H54 (cell line): ENCODE data around the gene PCIF1.
"Not testable (repeated sequence)": the region's sequence is repeated elsewhere in the genome, so short reads cannot be mapped to it uniquely, and the experiment has no call there.

Source experiments
- DNase-seq: peaks from one replicate; pipeline ENCODE4 v3.0.0; 2011; ENCODE audit warnings: low spot score, mixed read lengths; ENCODE audit not compliant: insufficient read length
- FAIRE-seq: peaks from 3 replicates; lab custom pipeline; 2011; peaks lifted over from hg19 to GRCh38; lab: Jason Lieb, UNC
- POLR2A ChIP-seq: IDR thresholded peaks from 2 replicates; pipeline ENCODE4 v1.6.1; 2011; ENCODE audit warnings: low read depth, mild to moderate bottlenecking, low read length

Gene PCIF1

DNA sequence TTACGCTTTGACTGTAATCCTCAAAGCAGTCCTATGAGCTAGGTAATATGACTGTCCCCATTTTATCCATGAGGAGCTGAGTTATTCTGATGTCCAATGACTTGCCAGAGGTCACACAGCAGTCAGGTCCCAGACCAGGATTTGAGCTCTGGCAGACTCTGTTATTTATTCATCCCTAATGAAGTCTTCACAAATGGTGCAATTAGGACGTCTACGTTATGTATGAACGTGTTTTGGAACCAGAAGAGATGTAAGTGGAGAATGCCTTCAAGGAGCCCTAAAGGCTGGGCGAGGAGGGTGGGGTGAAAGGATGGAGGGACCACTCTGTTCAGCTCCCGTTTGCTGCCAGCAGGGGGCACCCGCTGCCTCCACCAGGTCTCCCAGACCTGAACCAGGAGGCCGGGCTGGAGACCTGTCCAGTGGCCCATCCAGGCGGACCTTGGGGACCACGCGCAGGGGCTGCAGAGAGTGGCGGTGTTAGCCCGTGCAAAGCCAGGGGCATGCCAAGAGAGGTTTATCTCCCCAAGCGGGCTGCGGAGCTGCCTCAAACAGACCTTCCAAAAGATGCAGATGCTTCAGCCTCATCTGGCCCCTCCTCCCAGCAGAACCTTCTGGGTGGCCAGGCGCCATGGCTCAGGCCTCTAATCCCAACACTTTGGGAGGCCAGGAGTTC lies 52.8 kb downstream of the PCIF1 start:
- DNase-seq (peak; percentile 84), FAIRE-seq (no peak)
- no peak for TF ChIP-seq POLR2A

DNA sequence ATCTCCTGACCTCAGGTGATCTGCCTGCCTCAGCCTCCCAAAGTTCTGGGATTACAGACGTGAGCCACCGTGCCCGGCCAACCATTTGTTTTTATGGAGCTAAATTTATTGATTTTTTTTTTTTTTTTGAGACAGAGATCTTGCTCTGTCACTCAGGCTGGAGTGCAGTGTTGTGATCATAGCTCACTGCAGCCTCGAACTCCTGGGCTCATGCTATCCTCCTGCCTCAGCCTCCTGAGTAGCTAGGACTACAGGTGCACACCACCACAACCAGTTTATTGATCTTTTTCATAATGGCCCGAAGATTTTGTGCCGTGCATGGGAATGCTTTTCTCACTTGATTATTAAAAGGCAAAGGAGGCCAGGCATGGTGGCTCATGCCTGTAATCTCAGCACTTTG lies 54.3 kb downstream of the PCIF1 start:
- not testable (repeated sequence) for DNase-seq, FAIRE-seq

GRCh38 chr20:45991616-45992015 lies 57.1 kb downstream of the PCIF1 start:
- FAIRE-seq (no peak), DNase-seq (no peak)

GRCh38 chr20:45993197-45993951 lies 58.9 kb downstream of the PCIF1 start:
- peak; percentile 86 for FAIRE-seq
- TF ChIP-seq POLR2A = no peak
- DNase-seq = peak; percentile 94

More at GRCh38 chr20:45991616-45992015, 57.1 kb downstream of the PCIF1 start:
- TF ChIP-seq POLR2A = no peak

- DNase-seq (no peak), FAIRE-seq (no peak)
- TF ChIP-seq POLR2A = no peak
Measured at GRCh38 chr20:45994761-45995493, 60.4 kb downstream of the PCIF1 start.

DNA sequence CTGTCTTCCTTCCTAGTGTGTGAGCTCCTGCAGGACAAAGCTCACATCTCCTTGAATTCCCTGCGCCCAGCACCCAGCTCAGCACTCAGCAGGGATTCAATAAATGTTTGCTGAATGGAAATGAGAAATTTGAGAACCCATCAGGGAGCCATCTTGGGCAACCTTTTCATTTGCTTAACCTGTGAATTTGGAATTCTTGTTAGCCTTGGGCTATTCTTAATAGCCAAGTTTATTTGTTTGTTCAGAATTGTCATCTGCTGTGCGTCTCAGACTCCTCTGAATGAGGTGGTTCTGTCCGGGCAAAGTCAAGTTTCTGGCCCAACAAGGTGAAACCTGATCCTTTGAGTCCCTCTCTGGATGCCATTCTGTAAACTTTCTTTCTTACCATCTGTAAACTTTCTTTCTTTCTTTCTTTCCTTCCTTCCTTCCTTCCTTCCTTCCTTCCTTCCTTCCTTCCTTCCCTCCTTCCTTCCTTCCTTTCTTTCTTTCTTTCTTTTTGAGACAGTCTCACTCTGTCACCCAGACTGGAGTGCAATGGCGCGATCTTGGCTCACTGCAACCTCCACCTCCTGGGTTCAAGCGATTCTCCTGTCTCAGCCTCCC lies 61.1 kb downstream of the PCIF1 start:
- not testable (repeated sequence) for FAIRE-seq, DNase-seq

DNA sequence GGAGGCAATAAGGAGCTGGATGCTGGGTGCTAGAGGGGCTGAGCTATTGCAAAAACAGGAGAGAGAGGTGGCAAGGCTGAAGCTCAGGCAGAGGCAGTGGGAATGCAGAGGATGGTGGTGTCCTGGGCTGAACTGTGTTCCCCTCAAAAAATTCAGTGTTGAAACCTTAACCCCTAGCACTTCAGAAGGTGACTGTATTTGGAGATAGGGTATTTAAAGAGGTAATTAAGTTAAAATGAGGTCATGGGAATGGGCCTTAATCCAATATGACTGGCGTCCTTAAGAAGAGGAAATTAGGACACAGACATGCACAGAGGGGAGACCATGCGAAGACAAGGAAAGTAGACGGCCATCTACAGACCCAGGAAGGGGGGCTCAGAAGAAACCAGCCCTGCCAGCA lies 62.7 kb downstream of the PCIF1 start:
- no peak for FAIRE-seq
- no peak for DNase-seq

More for the DNA sequence above, 62.7 kb downstream of the PCIF1 start:
- no peak for TF ChIP-seq POLR2A
